GM21515 (cell line): ENCODE data around the gene LEMD3.

Source experiments
- ATAC-seq: cut with Tn5 transposase; IDR thresholded peaks from one replicate; pipeline ENCODE4 v1.9.1; 2021; ENCODE audit not compliant: unreplicated experiment

Gene LEMD3

GRCh38 chr12:65204886-65205525 is 35.6 kb downstream of the LEMD3 start:
- ATAC-seq: no peak

- ATAC-seq: peak; percentile 58
Observed at GRCh38 chr12:65205886-65206285, 36.5 kb downstream of the LEMD3 start.

- ATAC-seq: no peak
Observed at GRCh38 chr12:65208125-65208524, 38.7 kb downstream of the LEMD3 start.

- ATAC-seq: no peak
Observed at GRCh38 chr12:65208964-65209654, 39.7 kb downstream of the LEMD3 start.

- peak; percentile 77 for ATAC-seq
Observed at GRCh38 chr12:65209655-65210043, 40.3 kb downstream of the LEMD3 start.

- no peak for ATAC-seq
Observed at GRCh38 chr12:65217086-65217485, 47.7 kb downstream of the LEMD3 start.

- no peak for ATAC-seq
Observed at GRCh38 chr12:65220761-65221160, 51.4 kb downstream of the LEMD3 start.

GRCh38 chr12:65229441-65229840 is 60.1 kb downstream of the LEMD3 start:
- no peak for ATAC-seq

- no peak for ATAC-seq
Observed at GRCh38 chr12:65232476-65233077, 63.2 kb downstream of the LEMD3 start.

- ATAC-seq: no peak
Observed at GRCh38 chr12:65237153-65237552, 67.8 kb downstream of the LEMD3 start.

GRCh38 chr12:65238609-65239008 is 69.2 kb downstream of the LEMD3 start:
- ATAC-seq: no peak

GRCh38 chr12:65248656-65249633 is 79.6 kb downstream of the LEMD3 start:
- ATAC-seq: no peak

- ATAC-seq: no peak
Observed at GRCh38 chr12:65252515-65252914, 83.1 kb downstream of the LEMD3 start.

GRCh38 chr12:65257986-65258385 is 88.6 kb downstream of the LEMD3 start:
- ATAC-seq: no peak

GRCh38 chr12:65259501-65259900 is 90.1 kb downstream of the LEMD3 start:
- ATAC-seq: no peak

GRCh38 chr12:65263777-65264176 is 94.4 kb downstream of the LEMD3 start:
- ATAC-seq: no peak

GRCh38 chr12:65266408-65266807 is 97.0 kb downstream of the LEMD3 start:
- no peak for ATAC-seq

- ATAC-seq: no peak
Observed at GRCh38 chr12:65269603-65270002, 100.2 kb downstream of the LEMD3 start.

- ATAC-seq: no peak
Observed at GRCh38 chr12:65274602-65275272, 105.4 kb downstream of the LEMD3 start.

GRCh38 chr12:65275627-65276026 is 106.2 kb downstream of the LEMD3 start:
- no peak for ATAC-seq
